ENCODE measurements around the gene HSPA9. TPM values are rescaled to one million over a fixed set of nuclear protein-coding genes. Genes with fewer than 3 reads are reported as not detected.

HSPA9 gene
- polyA plus RNA-seq, 1 donor (not counting 4 experiments of a cell fraction or from before 2014, with no cell fraction given): 195 TPM

DNA sequence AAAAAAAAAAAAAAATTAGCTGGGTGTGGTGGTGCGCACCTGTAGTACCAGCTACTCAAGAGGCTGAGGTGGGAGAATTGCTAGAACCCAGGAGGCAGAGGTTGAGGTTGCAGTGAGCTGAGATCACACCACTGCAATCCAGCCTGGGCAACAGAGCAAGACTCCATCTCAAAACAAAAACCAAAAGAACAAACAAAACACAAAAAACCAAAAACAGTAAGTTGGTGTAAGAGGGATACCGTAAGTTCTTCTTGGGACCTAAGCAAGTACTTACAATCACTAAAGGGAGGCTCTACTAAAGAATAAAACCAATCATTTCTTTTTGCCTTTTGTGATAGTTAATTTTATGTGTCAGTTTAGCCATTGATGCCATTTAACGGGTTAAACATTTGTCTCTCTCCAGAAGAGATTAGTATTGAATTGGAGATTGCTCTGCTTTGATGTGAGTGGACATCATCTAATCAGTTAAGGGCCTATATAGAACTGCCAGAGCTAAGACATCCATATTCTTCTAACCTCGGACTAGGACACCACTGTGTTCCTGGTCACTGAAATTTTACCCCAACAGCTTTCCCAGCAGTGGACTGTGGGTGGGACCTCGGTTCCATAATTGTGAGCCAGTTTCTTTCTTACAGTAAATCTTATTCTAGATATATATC, 21.6 kb downstream of the HSPA9 start:
- no peak overlapping the region for H2AFZ ChIP-seq (ENCODE audit: control insufficient read depth, low read length)
- FAIRE-seq: no peak
- H3K4me3 ChIP-seq (ENCODE audit: control insufficient read depth in 2 of 3, extremely low read depth in 1 of 3, insufficient read depth in 2 of 3, low read depth in 1 of 3, low read length in 3 of 3): no peak overlapping the region
- no peaks in the 10 kb centered on the region for H3K4me1 ChIP-seq (ENCODE audit: control insufficient read depth, extremely low read depth, insufficient read depth, low read length)
- dilution Hi-C loops (cut with MboI; ENCODE audit: extremely low pct_ligation_motif_present, low sequenced_read_pairs): no loop called here
- H4K20me1 ChIP-seq (ENCODE audit: control insufficient read depth, extremely low read depth, insufficient read depth, low read length): peaks cover 7% of the 10 kb centered on the region
- no peak for DNase-seq (ENCODE audit: low read depth, low spot score)
- no peaks in the 10 kb centered on the region for H3K9me3 ChIP-seq (ENCODE audit: control insufficient read depth, low read depth, low read length)
- H3K9me1 ChIP-seq (ENCODE audit: control insufficient read depth, extremely low read depth, insufficient read depth, low read length): no peaks in the 10 kb centered on the region
- H3K27me3 ChIP-seq (ENCODE audit: control insufficient read depth, extremely low read depth, insufficient read depth, low read length): no peaks in the 10 kb centered on the region
- H3K36me3 ChIP-seq (ENCODE audit: control insufficient read depth in 2 of 2, extremely low read depth in 1 of 2, insufficient read depth in 2 of 2, low read length in 2 of 2): peaks cover 24 to 37% of the 10 kb centered on the region in 2 experiments
- no peak overlapping the region for H3K27ac ChIP-seq (ENCODE audit: control insufficient read depth, insufficient read depth, low read length)
- TF ChIP-seq CTCF (optimal IDR thresholded peaks at IDR 0.05 in 1 of 3, IDR thresholded peaks at IDR 0.05 in 1 of 3, conservative IDR thresholded peaks at IDR 0.05 in 1 of 3; ENCODE audit: extremely low read depth in 1 of 3, insufficient read depth in 2 of 3, low read length in 3 of 3) (no peak), EZH2 (IDR thresholded peaks at IDR 0.05; ENCODE audit: low read length) (no peak)
- no peak overlapping the region for H3K9ac ChIP-seq (ENCODE audit: control insufficient read depth, extremely low read depth, insufficient read depth, low read length)
- H3K79me2 ChIP-seq (ENCODE audit: control insufficient read depth, insufficient read depth, low read length): peaks cover 8% of the 10 kb centered on the region
- no peak overlapping the region for H3K4me2 ChIP-seq (ENCODE audit: control insufficient read depth, extremely low read depth, insufficient read depth, low read depth, low read length)

GRCh38 chr5:138552657-138553056, 22.5 kb downstream of the HSPA9 start:
- no peak overlapping the region for H3K27ac ChIP-seq (ENCODE audit: control insufficient read depth, insufficient read depth, low read length)
- no peaks in the 10 kb centered on the region for H3K9me3 ChIP-seq (ENCODE audit: control insufficient read depth, low read depth, low read length)
- H3K4me2 ChIP-seq (ENCODE audit: control insufficient read depth, extremely low read depth, insufficient read depth, low read depth, low read length): no peak overlapping the region
- H3K4me1 ChIP-seq (ENCODE audit: control insufficient read depth, extremely low read depth, insufficient read depth, low read length): no peaks in the 10 kb centered on the region
- H3K9ac ChIP-seq (ENCODE audit: control insufficient read depth, extremely low read depth, insufficient read depth, low read length): no peak overlapping the region
- peaks cover 12% of the 10 kb centered on the region for H3K79me2 ChIP-seq (ENCODE audit: control insufficient read depth, insufficient read depth, low read length)
- H4K20me1 ChIP-seq (ENCODE audit: control insufficient read depth, extremely low read depth, insufficient read depth, low read length): peaks cover 7% of the 10 kb centered on the region
- dilution Hi-C loops (cut with MboI; ENCODE audit: extremely low pct_ligation_motif_present, low sequenced_read_pairs): no loop called here
- peaks cover 20 to 28% of the 10 kb centered on the region in 2 experiments for H3K36me3 ChIP-seq (ENCODE audit: control insufficient read depth in 2 of 2, extremely low read depth in 1 of 2, insufficient read depth in 2 of 2, low read length in 2 of 2)
- FAIRE-seq: no peak
- H3K27me3 ChIP-seq (ENCODE audit: control insufficient read depth, extremely low read depth, insufficient read depth, low read length): no peaks in the 10 kb centered on the region
- H3K9me1 ChIP-seq (ENCODE audit: control insufficient read depth, extremely low read depth, insufficient read depth, low read length): no peaks in the 10 kb centered on the region
- no peak overlapping the region for H3K4me3 ChIP-seq (ENCODE audit: control insufficient read depth in 2 of 3, extremely low read depth in 1 of 3, insufficient read depth in 2 of 3, low read depth in 1 of 3, low read length in 3 of 3)
- no peak for TF ChIP-seq CTCF (optimal IDR thresholded peaks at IDR 0.05 in 1 of 3, IDR thresholded peaks at IDR 0.05 in 1 of 3, conservative IDR thresholded peaks at IDR 0.05 in 1 of 3; ENCODE audit: extremely low read depth in 1 of 3, insufficient read depth in 2 of 3, low read length in 3 of 3)
- no peak for DNase-seq (ENCODE audit: low read depth, low spot score)
- no peak overlapping the region for H2AFZ ChIP-seq (ENCODE audit: control insufficient read depth, low read length)
